ENCODE measurements around the gene DZIP1. TPM values are rescaled to one million over a fixed set of nuclear protein-coding genes. Genes with fewer than 3 reads are reported as not detected.

Gene DZIP1
- total RNA-seq, 3 donors from 2014 or later (not counting 1 experiment from before 2014, with no cell fraction given) = not detected

- Mint-ChIP-seq H3K4me1 (no peaks in the 10 kb centered on the region), H3K9me3 (no peaks in the 10 kb centered on the region), H3K27me3 (ENCODE audit: low read depth in 2 of 2) (peaks cover 3 to 17% of the 10 kb centered on the region in 2 donors), H3K36me3 (no peaks in the 10 kb centered on the region), H3K27ac (no peak overlapping the region), H3K4me3 (no peak overlapping the region)
- no peak overlapping the region for H3K4me3 ChIP-seq (ENCODE audit: low read length)
- H3K36me3 ChIP-seq (ENCODE audit: control insufficient read depth, insufficient read depth, low read length) = no peaks in the 10 kb centered on the region
- TF ChIP-seq, protein P1, sequence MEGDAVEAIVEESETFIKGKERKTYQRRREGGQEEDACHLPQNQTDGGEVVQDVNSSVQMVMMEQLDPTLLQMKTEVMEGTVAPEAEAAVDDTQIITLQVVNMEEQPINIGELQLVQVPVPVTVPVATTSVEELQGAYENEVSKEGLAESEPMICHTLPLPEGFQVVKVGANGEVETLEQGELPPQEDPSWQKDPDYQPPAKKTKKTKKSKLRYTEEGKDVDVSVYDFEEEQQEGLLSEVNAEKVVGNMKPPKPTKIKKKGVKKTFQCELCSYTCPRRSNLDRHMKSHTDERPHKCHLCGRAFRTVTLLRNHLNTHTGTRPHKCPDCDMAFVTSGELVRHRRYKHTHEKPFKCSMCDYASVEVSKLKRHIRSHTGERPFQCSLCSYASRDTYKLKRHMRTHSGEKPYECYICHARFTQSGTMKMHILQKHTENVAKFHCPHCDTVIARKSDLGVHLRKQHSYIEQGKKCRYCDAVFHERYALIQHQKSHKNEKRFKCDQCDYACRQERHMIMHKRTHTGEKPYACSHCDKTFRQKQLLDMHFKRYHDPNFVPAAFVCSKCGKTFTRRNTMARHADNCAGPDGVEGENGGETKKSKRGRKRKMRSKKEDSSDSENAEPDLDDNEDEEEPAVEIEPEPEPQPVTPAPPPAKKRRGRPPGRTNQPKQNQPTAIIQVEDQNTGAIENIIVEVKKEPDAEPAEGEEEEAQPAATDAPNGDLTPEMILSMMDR (IDR thresholded peaks at IDR 0.05) = no peak
- ATAC-seq (no peak), DNase-seq (no peak)
- intact Hi-C loops (cut with micrococcal nuclease) = no loop called here
- H3K4me1 ChIP-seq (ENCODE audit: control insufficient read depth, insufficient read depth, low read length) = no peaks in the 10 kb centered on the region
- H3K27ac ChIP-seq (ENCODE audit: low read length) = no peak overlapping the region
- no peaks in the 10 kb centered on the region for H3K9me3 ChIP-seq (ENCODE audit: control insufficient read depth, insufficient read depth, low read length)
- WGBS (ENCODE audit: insufficient coverage) = 79% methylated on average over 1 of the region's 1 CpG
- H3K27me3 ChIP-seq (ENCODE audit: control insufficient read depth, insufficient read depth, low read length) = no peaks in the 10 kb centered on the region
Measured at GRCh38 chr13:95596701-95597100, 47.8 kb downstream of the DZIP1 start.

GRCh38 chr13:95593462-95593861, 51.0 kb downstream of the DZIP1 start:
- DNase-seq = no peak
- Mint-ChIP-seq H3K27ac (no peak overlapping the region), H3K36me3 (no peaks in the 10 kb centered on the region), H3K27me3 (ENCODE audit: low read depth in 2 of 2) (peaks cover 9 to 29% of the 10 kb centered on the region in 2 donors), H3K4me1 (no peaks in the 10 kb centered on the region), H3K4me3 (no peak overlapping the region), H3K9me3 (no peaks in the 10 kb centered on the region)
- Histone ChIP-seq H3K9me3 (ENCODE audit: control insufficient read depth, insufficient read depth, low read length) (no peaks in the 10 kb centered on the region), H3K4me3 (ENCODE audit: low read length) (no peak overlapping the region), H3K27me3 (ENCODE audit: control insufficient read depth, insufficient read depth, low read length) (no peaks in the 10 kb centered on the region), H3K4me1 (ENCODE audit: control insufficient read depth, insufficient read depth, low read length) (no peaks in the 10 kb centered on the region), H3K36me3 (ENCODE audit: control insufficient read depth, insufficient read depth, low read length) (no peaks in the 10 kb centered on the region), H3K27ac (ENCODE audit: low read length) (no peak overlapping the region)
- intact Hi-C loops (cut with micrococcal nuclease) = no loop called here
- no peak for ATAC-seq
- WGBS (ENCODE audit: insufficient coverage) = 92% methylated on average over 1 of the region's 1 CpG
- TF ChIP-seq, protein P1 (IDR thresholded peaks at IDR 0.05) = no peak

- no peaks in the 10 kb centered on the region for H3K36me3 Mint-ChIP-seq
- no peaks in the 10 kb centered on the region for H3K4me1 Mint-ChIP-seq
- intact Hi-C loops (cut with micrococcal nuclease) = no loop called here
- ATAC-seq (no peak), DNase-seq (no peak)
- H3K4me3 ChIP-seq (ENCODE audit: low read length) = no peak overlapping the region
- no peaks in the 10 kb centered on the region for H3K27me3 ChIP-seq (ENCODE audit: control insufficient read depth, insufficient read depth, low read length)
- TF ChIP-seq, protein P1 (IDR thresholded peaks at IDR 0.05) = no peak
- no peak overlapping the region for H3K27ac Mint-ChIP-seq
- no peaks in the 10 kb centered on the region for H3K9me3 Mint-ChIP-seq
- H3K9me3 ChIP-seq (ENCODE audit: control insufficient read depth, insufficient read depth, low read length) = no peaks in the 10 kb centered on the region
- WGBS (ENCODE audit: insufficient coverage) = no CpG with 5 or more reads among the region's 2 CpGs
- H3K36me3 ChIP-seq (ENCODE audit: control insufficient read depth, insufficient read depth, low read length) = no peaks in the 10 kb centered on the region
- peaks cover 7 to 24% of the 10 kb centered on the region in 2 donors for H3K27me3 Mint-ChIP-seq (ENCODE audit: low read depth in 2 of 2)
- H3K4me3 Mint-ChIP-seq = no peak overlapping the region
- no peak overlapping the region for H3K27ac ChIP-seq (ENCODE audit: low read length)
- H3K4me1 ChIP-seq (ENCODE audit: control insufficient read depth, insufficient read depth, low read length) = no peaks in the 10 kb centered on the region
Measured at GRCh38 chr13:95588721-95589120, 55.8 kb downstream of the DZIP1 start.

DNA sequence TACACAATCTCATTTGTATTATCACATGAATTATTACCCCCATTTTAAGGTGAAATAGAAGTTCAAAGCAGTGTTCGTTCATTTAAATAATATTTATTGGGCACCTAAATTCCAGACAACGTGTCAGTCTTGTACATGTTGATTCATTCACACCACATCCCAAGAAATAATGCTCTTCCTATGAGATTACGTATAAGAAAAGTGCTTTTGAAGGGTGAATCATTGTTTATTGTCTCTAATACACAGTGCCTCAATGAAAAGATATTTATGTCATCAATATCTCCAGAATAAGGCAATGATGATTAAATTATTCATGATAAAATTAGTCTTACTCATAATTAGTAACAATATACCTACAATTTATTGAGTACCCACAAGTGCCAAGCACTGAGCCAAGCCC, 56.4 kb downstream of the DZIP1 start:
- WGBS (ENCODE audit: insufficient coverage) = no CpG with 5 or more reads among the region's 3 CpGs
- Histone ChIP-seq H3K4me3 (ENCODE audit: low read length) (no peak overlapping the region), H3K27me3 (ENCODE audit: control insufficient read depth, insufficient read depth, low read length) (no peaks in the 10 kb centered on the region), H3K27ac (ENCODE audit: low read length) (no peak overlapping the region), H3K4me1 (ENCODE audit: control insufficient read depth, insufficient read depth, low read length) (no peaks in the 10 kb centered on the region), H3K9me3 (ENCODE audit: control insufficient read depth, insufficient read depth, low read length) (no peaks in the 10 kb centered on the region), H3K36me3 (ENCODE audit: control insufficient read depth, insufficient read depth, low read length) (no peaks in the 10 kb centered on the region)
- Mint-ChIP-seq H3K4me1 (no peaks in the 10 kb centered on the region), H3K27ac (no peak overlapping the region), H3K4me3 (no peak overlapping the region), H3K9me3 (no peaks in the 10 kb centered on the region), H3K27me3 (ENCODE audit: low read depth in 2 of 2) (peaks cover 7 to 24% of the 10 kb centered on the region in 2 donors), H3K36me3 (no peaks in the 10 kb centered on the region)
- ATAC-seq (no peak), DNase-seq (no peak)
- intact Hi-C loops (cut with micrococcal nuclease) = no loop called here
- TF ChIP-seq, protein P1 (IDR thresholded peaks at IDR 0.05) = no peak

Data from natural killer cell (primary cell).